HepG2 (cell line): Measurements from ENCODE around the gene ATP6V1C2. TPM values are rescaled to one million over a fixed set of nuclear protein-coding genes. Genes with fewer than 3 reads are reported as not detected.
A peak's percentile ranks its signal among the peaks of the same experiment; 100 is the strongest.

ENCODE experiments used
- DNMT1 ChIP-seq: sonication (generic); formaldehyde crosslinking; IDR thresholded peaks from 2 replicates; pipeline ENCODE4 v1.5.1; 2020; ENCODE audit warnings: mild to moderate bottlenecking, missing genetic modification reagents
- FOSL2 ChIP-seq: sonication (generic); formaldehyde crosslinking; IDR thresholded peaks from 2 replicates; pipeline ENCODE4 v1.4.0; 2020; ENCODE audit warnings: missing genetic modification reagents
- JDP2 ChIP-seq: sonication (generic); formaldehyde crosslinking; IDR thresholded peaks from 2 replicates; pipeline ENCODE4 v1.8.1; 2022; ENCODE audit warnings: missing genetic modification reagents, borderline replicate concordance
- KMT2A ChIP-seq: sonication (generic); formaldehyde crosslinking; IDR thresholded peaks from 2 replicates; pipeline ENCODE4 v1.4.0; 2020; ENCODE audit warnings: missing genetic modification reagents
- MEF2D ChIP-seq: sonication (generic); formaldehyde crosslinking; IDR thresholded peaks from 2 replicates; pipeline ENCODE4 v1.5.1; 2020; ENCODE audit warnings: mild to moderate bottlenecking, missing genetic modification reagents
- REPIN1 ChIP-seq: sonication (generic); formaldehyde crosslinking; IDR thresholded peaks from 2 replicates; pipeline ENCODE4 v1.8.0; 2022; ENCODE audit warnings: missing genetic modification reagents, low read depth, mild to moderate bottlenecking, borderline replicate concordance
- RXRA ChIP-seq: sonication (generic); formaldehyde crosslinking; IDR thresholded peaks from 2 replicates; pipeline ENCODE4 v1.5.1; 2020; ENCODE audit warnings: missing genetic modification reagents
- THAP9 ChIP-seq: sonication (generic); formaldehyde crosslinking; IDR thresholded peaks from 2 replicates; pipeline ENCODE4; 2020; ENCODE audit warnings: missing genetic modification reagents, mild to moderate bottlenecking, borderline replicate concordance
- WIZ ChIP-seq: sonication (generic); formaldehyde crosslinking; IDR thresholded peaks from 2 replicates; pipeline ENCODE4 v1.5.1; 2020; ENCODE audit warnings: mild to moderate bottlenecking, missing genetic modification reagents
- ZBTB7B ChIP-seq: sonication (generic); formaldehyde crosslinking; IDR thresholded peaks from 2 replicates; pipeline ENCODE4 v1.4.0; 2020; ENCODE audit warnings: missing genetic modification reagents
- ZNF280D ChIP-seq: sonication (generic); formaldehyde crosslinking; IDR thresholded peaks from 2 replicates; pipeline ENCODE4 v1.5.1; 2020; ENCODE audit warnings: mild to moderate bottlenecking, missing genetic modification reagents
- ZNF296 ChIP-seq: sonication (generic); formaldehyde crosslinking; conservative IDR thresholded peaks from 2 replicates; pipeline ENCODE4 v1.5.0; 2020; ENCODE audit warnings: mild to moderate bottlenecking, missing genetic modification reagents
- ZNF350 ChIP-seq: sonication (generic); formaldehyde crosslinking; IDR thresholded peaks from 2 replicates; pipeline ENCODE4 v1.4.0; 2020; ENCODE audit warnings: mild to moderate bottlenecking, low read depth, missing genetic modification reagents, borderline replicate concordance
- ZNF407 ChIP-seq: sonication (generic); formaldehyde crosslinking; IDR thresholded peaks from one replicate; pipeline ENCODE4 v1.5.1; 2020; ENCODE audit warnings: mild to moderate bottlenecking, missing genetic modification reagents; ENCODE audit errors: not compliant biosample characterization
- ZNF788 ChIP-seq: sonication (generic); formaldehyde crosslinking; IDR thresholded peaks from 2 replicates; pipeline ENCODE4 v1.5.0; 2020; ENCODE audit warnings: mild to moderate bottlenecking, missing genetic modification reagents, borderline replicate concordance
- polyA plus RNA-seq, 8 experiments: library from polyadenylated mRNA; depleted of rRNA in 3 of 8; stranded (reverse) in 7 of 8; unstranded in 1 of 8; fragments of >200 nt; fragmentation: Illumina TruSeq in 4 of 8; extraction: Trizol in 4 of 8; gene quantifications; 2 replicates each; pipeline versions ENCODE4 v1.2.1 to v1.2.3, GENCODE V29; 2011 to 2016; ENCODE audit warnings: low read depth in 4 of 8, missing spikeins in 1 of 8, mixed read lengths in 1 of 8; ENCODE audit not compliant: insufficient read depth in 1 of 8
- total RNA-seq, 5 experiments: library from RNA; depleted of rRNA; stranded (reverse); fragments of >200 nt; fragmentation: Illumina TruSeq; extraction: Trizol; gene quantifications; 2 replicates each; pipeline ENCODE4 v1.2.3, GENCODE V29; 2016; ENCODE audit warnings: low read depth in 1 of 5

ATP6V1C2 gene
- total and polyA plus RNA-seq, 2 of the 13 experiments (the other 11 are each of a cell fraction or from before 2014, with no cell fraction given): 0.04 to 0.29 TPM

GRCh38 chr2:10814142-10814541, 92.7 kb downstream of the ATP6V1C2 start (continued):
- TF ChIP-seq THAP9 (CRISPR knock-in tag): peak; percentile 31; the same call in 1 of the 2 replicates
- TF ChIP-seq KMT2A (CRISPR knock-in tag): peak; percentile 21; the same call in 1 of the 2 replicates
- TF ChIP-seq WIZ (CRISPR knock-in tag): 0 out of 2 replicates have a peak, but pooled peaks have one; percentile 69
- no peak for TF ChIP-seq JDP2 (CRISPR knock-in tag)
- no peak for TF ChIP-seq ZNF407
- TF ChIP-seq REPIN1 (CRISPR knock-in tag): no peak
- TF ChIP-seq ZNF280D (CRISPR knock-in tag): peak; percentile 63; the same call in 1 of the 2 replicates
- no peak for TF ChIP-seq RXRA (CRISPR knock-in tag)
- TF ChIP-seq ZBTB7B (CRISPR knock-in tag): peak; percentile 12; the same call in 1 of the 2 replicates
- TF ChIP-seq ZNF788 (CRISPR knock-in tag): no peak
- TF ChIP-seq DNMT1 (CRISPR knock-in tag): 0 out of 2 replicates have a peak, but pooled peaks have one; percentile 38
- TF ChIP-seq ZNF350 (CRISPR knock-in tag): peak; percentile 22; the same call in 1 of the 2 replicates
- 0 out of 2 replicates have a peak, but pooled peaks have one; percentile 29 for TF ChIP-seq ZNF296 (CRISPR knock-in tag)
- TF ChIP-seq FOSL2: no peak
- TF ChIP-seq MEF2D (CRISPR knock-in tag): 0 out of 2 replicates have a peak, but pooled peaks have one; percentile 21
